Putamen (tissue), 1 donor: Measurements from ENCODE around the gene PGBD2.
"Not testable (repeated sequence)": the region's sequence is repeated elsewhere in the genome, so short reads cannot be mapped to it uniquely, and the experiment has no call there.

Source experiments
- DNase-seq: peaks from one replicate; pipeline ENCODE4 v3.0.0-alpha.2; 2016; ENCODE audit warnings: low spot score

PGBD2 gene

GRCh38 chr1:248886237-248886895, 19.7 kb upstream of the PGBD2 start:
- no peak for DNase-seq

GRCh38 chr1:248889914-248890243, 16.2 kb upstream of the PGBD2 start:
- DNase-seq = not testable (repeated sequence)

GRCh38 chr1:248890549-248891498, 15.2 kb upstream of the PGBD2 start:
- DNase-seq = no peak

- no peak for DNase-seq
Observed at GRCh38 chr1:248891758-248892157, 14.3 kb upstream of the PGBD2 start.

GRCh38 chr1:248892590-248892989, 13.4 kb upstream of the PGBD2 start:
- DNase-seq = no peak

DNA sequence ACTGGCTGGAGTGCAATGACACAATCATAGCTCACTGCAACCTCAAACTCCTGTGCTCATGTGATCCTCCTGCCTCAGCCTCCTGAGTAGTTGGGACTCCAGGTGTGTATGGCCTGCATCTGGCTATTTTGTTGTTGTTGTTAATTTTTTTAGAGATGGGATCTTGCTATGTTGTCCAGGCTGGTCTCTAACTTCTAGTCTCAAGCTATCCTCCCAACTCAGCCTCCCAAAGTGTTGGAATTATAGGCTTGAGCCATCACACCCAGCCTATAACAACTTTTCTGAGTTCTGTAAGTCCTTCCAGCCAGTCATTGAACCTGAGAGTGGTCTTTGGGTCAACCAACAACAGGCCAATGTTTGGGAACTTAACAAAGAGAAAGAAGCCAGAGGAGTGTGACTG, 11.2 kb upstream of the PGBD2 start:
- no peak for DNase-seq

- DNase-seq = no peak
Observed at GRCh38 chr1:248897412-248898337, 8.4 kb upstream of the PGBD2 start.

GRCh38 chr1:248900637-248901036, 5.4 kb upstream of the PGBD2 start:
- DNase-seq = no peak

- DNase-seq = no peak
Observed at GRCh38 chr1:248901578-248901977, 4.5 kb upstream of the PGBD2 start.

DNA sequence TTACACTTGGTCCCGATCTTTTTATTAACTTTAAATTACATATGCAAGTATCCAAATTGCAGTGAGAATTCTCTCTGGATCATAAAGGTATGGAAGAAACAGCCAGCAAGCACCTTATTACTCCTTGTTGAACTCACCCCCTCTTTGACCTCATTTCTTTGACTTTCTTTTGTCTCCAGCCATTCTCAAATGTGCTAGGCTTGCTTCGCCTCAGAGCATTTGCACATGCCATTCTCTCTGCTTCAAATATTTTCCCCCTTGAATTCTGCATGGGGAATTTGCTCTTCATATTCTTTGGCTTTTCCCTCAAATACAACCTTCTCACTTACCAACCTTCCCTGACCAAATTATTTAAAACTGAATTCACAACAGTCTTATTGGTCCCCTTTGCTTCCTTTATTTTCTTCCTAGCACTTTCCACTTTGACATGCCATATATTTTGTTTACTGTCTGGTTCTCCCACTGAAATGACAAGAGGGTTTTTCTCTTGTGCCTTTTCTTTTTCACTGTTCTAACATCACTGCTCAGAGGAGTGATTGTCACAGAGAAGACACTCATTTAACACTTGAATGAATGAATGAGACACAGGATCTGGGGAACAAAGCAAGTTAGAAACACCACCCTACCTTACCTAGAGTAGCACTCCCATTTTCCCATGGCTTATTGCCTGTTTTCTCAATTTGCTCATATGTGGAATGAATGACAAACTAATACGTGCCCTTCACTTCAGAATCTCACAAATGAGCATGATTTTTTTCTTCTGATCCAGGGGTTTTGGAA, 1.4 kb upstream of the PGBD2 start:
- no peak for DNase-seq

- no peak for DNase-seq
Observed at GRCh38 chr1:248905662-248906008, 400 bp upstream of the PGBD2 start.

DNA sequence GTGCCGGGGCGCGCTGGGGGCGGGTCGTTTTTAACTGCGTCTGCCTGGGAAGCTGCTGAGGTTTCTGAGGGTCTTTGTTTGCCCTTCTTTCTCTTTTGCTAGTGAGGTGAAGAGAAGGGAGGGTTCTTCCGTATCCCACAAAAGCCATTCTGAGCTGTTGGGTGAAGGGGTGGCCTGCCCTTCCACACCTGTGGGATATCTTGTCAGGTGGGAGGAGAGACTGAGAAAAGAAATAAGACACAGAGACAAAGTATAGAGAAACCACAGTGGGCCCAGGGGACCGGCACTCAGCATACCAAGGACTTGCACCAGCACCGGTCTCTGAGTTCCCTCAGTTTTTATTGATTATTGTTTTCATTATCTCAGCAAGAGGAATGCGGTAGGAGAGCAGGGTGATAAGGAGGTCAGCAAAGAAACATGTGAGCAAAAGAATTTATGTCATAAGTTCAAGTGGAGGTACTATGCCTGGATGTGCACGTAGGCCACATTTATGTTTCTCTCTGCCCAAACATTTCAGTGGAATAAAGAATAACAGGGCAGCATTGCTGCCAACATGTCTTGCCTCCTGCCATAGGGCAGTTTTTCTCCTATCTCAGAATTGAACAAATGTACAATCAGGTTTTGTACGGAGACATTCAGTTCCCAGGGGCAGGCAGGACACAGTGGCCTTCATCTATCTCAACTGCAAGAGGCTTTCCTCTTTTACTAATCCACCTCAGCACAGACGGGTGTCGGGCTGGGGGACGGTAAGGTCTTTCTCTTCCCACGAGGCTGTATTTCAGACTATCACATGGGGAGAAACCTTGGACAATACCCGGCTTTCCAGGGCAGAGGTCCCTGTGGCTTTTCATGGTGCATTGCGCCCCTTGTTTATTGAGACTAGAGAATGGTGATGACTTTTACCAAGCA, 972 bp downstream of the PGBD2 start:
- DNase-seq = no peak

GRCh38 chr1:248910761-248911160, 4.7 kb downstream of the PGBD2 start:
- no peak for DNase-seq

DNA sequence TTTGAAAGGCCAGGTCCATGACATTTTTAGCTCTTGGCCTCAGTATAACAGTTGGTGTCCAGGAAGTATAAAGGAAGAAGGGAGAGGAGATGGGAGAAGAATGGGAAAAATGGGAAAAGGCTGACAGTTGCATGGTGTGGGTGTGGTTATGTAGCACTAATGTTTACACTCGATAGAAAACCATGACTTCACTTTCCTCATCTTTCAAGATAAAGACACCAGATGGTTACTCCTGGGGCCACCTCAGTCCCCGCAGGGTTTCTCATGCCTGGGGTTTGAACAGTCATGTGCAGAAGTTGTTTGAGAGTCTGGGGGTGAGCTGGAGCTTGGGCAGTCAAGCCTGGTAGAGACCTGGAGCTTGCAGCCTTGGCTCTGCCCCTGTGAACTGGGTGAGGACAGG, 7.9 kb downstream of the PGBD2 start:
- no peak for DNase-seq

- DNase-seq = no peak
Observed at GRCh38 chr1:248914796-248915381, 8.9 kb downstream of the PGBD2 start.

- no peak for DNase-seq
Observed at GRCh38 chr1:248918131-248918530, 12.1 kb downstream of the PGBD2 start.

GRCh38 chr1:248923352-248924338, 17.6 kb downstream of the PGBD2 start:
- no peak for DNase-seq

DNA sequence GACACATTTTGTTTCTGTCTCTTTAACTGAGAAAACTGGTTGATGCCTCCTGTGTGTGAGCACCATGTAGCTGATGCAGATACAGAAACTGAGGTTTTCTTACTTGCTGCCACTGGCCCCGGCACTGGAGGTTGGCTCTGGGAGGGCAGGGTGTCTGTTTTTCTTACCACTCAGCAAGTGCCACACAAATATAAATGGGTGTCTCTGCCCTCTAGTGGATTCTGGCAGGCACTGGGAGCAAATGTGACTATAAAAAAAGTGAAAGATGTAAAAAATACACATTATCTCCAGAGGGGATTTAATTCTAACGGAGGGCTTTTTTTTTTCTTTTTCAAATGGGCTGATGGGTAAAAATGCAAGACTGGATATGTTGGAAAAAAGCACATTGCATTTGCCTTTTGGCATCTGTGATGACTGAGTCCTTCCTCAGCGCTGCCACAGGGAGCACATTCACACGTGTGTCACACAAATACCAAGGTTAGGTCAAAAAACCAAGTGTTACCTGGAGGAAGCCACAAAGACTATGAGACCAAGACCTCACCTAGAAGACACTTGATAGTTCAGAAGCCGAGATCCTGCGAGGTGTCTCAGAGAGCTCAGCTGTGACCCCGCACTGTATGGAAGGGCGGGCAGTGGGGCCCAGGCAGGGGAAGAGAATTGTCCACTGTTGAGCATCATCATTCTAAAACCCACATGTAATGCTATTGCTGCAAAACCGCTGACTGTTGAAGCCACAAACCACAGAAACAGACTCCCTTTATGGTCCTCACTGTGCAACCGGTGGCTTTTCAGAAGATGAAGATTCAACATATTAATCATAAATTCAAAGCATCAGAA, 18.9 kb downstream of the PGBD2 start:
- DNase-seq = peak; percentile 49
